GM23248 (cell line): Measurements from ENCODE around the gene PARL. TPM values are rescaled to one million over a fixed set of nuclear protein-coding genes. Genes with fewer than 3 reads are reported as not detected.

Experiments
- DNase-seq: peaks from one replicate; pipeline ENCODE4 v3.0.0-alpha.2; 2015
- H2AFZ ChIP-seq: fragments of 200-600 bp; sonication (generic); 2 replicates; pipeline ENCODE4 v1.6.1; 2016; ENCODE audit warnings: antibody characterized with exemption
- H3F3A ChIP-seq: fragments of 200-600 bp; sonication (generic); 2 replicates; pipeline ENCODE4 v1.6.1; 2016; ENCODE audit warnings: mild to moderate bottlenecking, antibody characterized with exemption, mixed run types; ENCODE audit not compliant: insufficient read depth
- H3K27ac ChIP-seq: fragments of 200-600 bp; sonication (generic); 2 replicates; pipeline ENCODE4 v1.5.1; 2016; ENCODE audit warnings: mild to moderate bottlenecking
- H3K27me3 ChIP-seq: fragments of 200-600 bp; sonication (generic); replicated peaks from 2 replicates; pipeline ENCODE4 v1.6.1; 2016; ENCODE audit warnings: mild to moderate bottlenecking; ENCODE audit not compliant: insufficient read depth
- H3K36me3 ChIP-seq: fragments of 200-600 bp; sonication (generic); 2 replicates; pipeline ENCODE4 v1.6.1; 2016; ENCODE audit warnings: low read depth, mild to moderate bottlenecking
- H3K4me1 ChIP-seq: fragments of 200-600 bp; sonication (generic); 2 replicates; pipeline ENCODE4 v1.6.1; 2016; ENCODE audit warnings: mild to moderate bottlenecking; ENCODE audit not compliant: insufficient read depth
- H3K4me2 ChIP-seq: fragments of 200-600 bp; sonication (generic); one replicate; pipeline ENCODE4 v1.6.1; 2016; ENCODE audit warnings: mild to moderate bottlenecking; ENCODE audit not compliant: unreplicated experiment
- H3K4me3 ChIP-seq: fragments of 200-600 bp; sonication (generic); 2 replicates; pipeline ENCODE4 v1.5.1; 2016; ENCODE audit warnings: mild to moderate bottlenecking
- H3K79me2 ChIP-seq: fragments of 200-600 bp; sonication (generic); 2 replicates; pipeline ENCODE4 v1.6.1; 2016; ENCODE audit warnings: mild to moderate bottlenecking; ENCODE audit not compliant: insufficient read depth
- H3K9ac ChIP-seq: fragments of 200-600 bp; sonication (generic); 2 replicates; pipeline ENCODE4 v1.6.1; 2016; ENCODE audit warnings: mild to moderate bottlenecking
- H3K9me2 ChIP-seq: fragments of 200-600 bp; sonication (generic); 2 replicates; pipeline ENCODE4 v1.6.1; 2016; ENCODE audit warnings: mixed run types, mild to moderate bottlenecking, moderate library complexity; ENCODE audit not compliant: insufficient read depth
- H3K9me3 ChIP-seq: fragments of 200-600 bp; sonication (generic); one replicate; pipeline ENCODE4 v1.6.1; 2017; ENCODE audit warnings: low read depth
- H4K20me1 ChIP-seq: fragments of 200-600 bp; sonication (generic); 2 replicates; pipeline ENCODE4 v1.6.0; 2016; ENCODE audit not compliant: insufficient read depth
- EZH2 ChIP-seq: fragments of 200-600 bp; sonication (generic); IDR thresholded peaks from 2 replicates; pipeline ENCODE4 v1.6.1; 2018; ENCODE audit warnings: antibody characterized with exemption, mild to moderate bottlenecking; ENCODE audit not compliant: insufficient read depth, poor library complexity, severe bottlenecking
- EZH2phosphoT487 ChIP-seq: fragments of 200-600 bp; sonication (generic); IDR thresholded peaks from 2 replicates; pipeline ENCODE4 v1.6.1; 2018; ENCODE audit warnings: antibody characterized with exemption, moderate library complexity, mild to moderate bottlenecking, low read depth; ENCODE audit not compliant: insufficient read depth
- WGBS, 2 experiments: methylation state at CpG; one replicate each; pipeline ENCODE4 v1.1.6; 2015 to 2017; ENCODE audit warnings: low lambda C conversion rate in 2 of 2, low coverage in 1 of 2; ENCODE audit errors: missing lambda C conversion rate in 2 of 2; 5-methylcytosine and 5-hydroxymethylcytosine counted together
- in situ Hi-C: fragments of 300-500 bp; cut with MboI; formaldehyde crosslinking; loops from 2 replicates; pipeline ENCODE4 v1.15.0; 2020
- polyA plus RNA-seq: library from polyadenylated mRNA; unstranded; fragments of >200 nt; fragmentation: Nextera tagmentation; extraction: Ambion mirVana; gene quantifications from 2 replicates; pipeline ENCODE4 v1.2.1, GENCODE V29; 2016
- total RNA-seq: library from RNA; depleted of rRNA; stranded (reverse); fragments of >200 nt; shearing (Covaris generic); gene quantifications from 2 replicates; pipeline ENCODE4 v1.2.3, GENCODE V29; 2014

PARL gene
- total and polyA plus RNA-seq, 2 experiments from 2014 or later: 35.9 to 61.7 TPM

DNA sequence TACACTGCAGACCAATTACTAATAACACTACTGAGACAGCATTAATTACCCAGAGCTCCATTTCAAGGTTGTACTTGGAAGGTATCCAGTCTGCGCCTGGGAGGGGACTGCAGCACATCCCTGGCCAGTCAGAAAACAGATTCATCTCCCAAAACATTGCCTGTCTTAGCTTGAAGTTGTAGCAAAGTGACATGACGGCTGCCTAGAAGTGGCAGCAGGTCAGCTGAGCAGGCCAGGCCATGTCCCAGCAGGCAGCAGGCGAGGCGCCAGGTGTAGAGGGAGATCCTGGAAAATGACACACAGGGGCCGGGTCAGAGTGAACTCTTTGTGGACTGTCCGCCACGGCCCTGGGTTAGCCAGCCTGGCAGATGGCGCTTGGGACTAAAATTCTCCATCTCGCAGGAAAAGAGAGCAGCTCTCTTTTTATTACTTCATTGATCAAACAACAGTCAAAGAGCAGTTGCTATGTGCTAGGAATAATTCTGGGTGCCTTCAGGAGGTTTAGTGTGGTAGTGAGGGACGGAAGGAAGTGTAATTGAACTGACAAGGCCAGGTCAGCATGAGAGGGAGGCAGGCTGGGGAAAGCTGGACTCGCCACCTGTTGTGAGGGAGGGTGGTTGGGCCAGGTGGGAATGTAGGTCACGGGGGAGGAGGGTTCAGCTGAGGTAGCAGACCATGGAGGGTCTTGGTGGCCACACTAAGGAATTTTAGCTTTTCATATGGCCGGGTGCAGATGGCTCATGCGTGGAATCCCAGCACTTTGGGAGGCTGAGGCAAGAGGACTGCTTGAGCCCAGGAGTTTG lies 58.0 kb downstream of the PARL start:
- no peak overlapping the region for H3K4me3 ChIP-seq
- no peak for DNase-seq
- no peak overlapping the region for H3K9ac ChIP-seq
- no peaks in the 10 kb centered on the region for H3K9me3 ChIP-seq
- 93 to 96% methylated on average over 14 of the region's 14 CpGs for WGBS, 2 experiments
- H4K20me1 ChIP-seq: no peaks in the 10 kb centered on the region
- no peaks in the 10 kb centered on the region for H3K27me3 ChIP-seq
- H2AFZ ChIP-seq: no peak overlapping the region
- H3F3A ChIP-seq: peaks cover 11% of the 10 kb centered on the region
- no peak overlapping the region for H3K27ac ChIP-seq
- H3K36me3 ChIP-seq: peaks cover 11% of the 10 kb centered on the region; the same call in 1 of the 2 replicates
- TF ChIP-seq EZH2 (no peak), EZH2phosphoT487 (no peak)
- no peaks in the 10 kb centered on the region for H3K9me2 ChIP-seq
- no peak overlapping the region for H3K4me2 ChIP-seq
- H3K79me2 ChIP-seq: no peaks in the 10 kb centered on the region
- no peaks in the 10 kb centered on the region for H3K4me1 ChIP-seq
- in situ Hi-C loops: no loop called here

DNA sequence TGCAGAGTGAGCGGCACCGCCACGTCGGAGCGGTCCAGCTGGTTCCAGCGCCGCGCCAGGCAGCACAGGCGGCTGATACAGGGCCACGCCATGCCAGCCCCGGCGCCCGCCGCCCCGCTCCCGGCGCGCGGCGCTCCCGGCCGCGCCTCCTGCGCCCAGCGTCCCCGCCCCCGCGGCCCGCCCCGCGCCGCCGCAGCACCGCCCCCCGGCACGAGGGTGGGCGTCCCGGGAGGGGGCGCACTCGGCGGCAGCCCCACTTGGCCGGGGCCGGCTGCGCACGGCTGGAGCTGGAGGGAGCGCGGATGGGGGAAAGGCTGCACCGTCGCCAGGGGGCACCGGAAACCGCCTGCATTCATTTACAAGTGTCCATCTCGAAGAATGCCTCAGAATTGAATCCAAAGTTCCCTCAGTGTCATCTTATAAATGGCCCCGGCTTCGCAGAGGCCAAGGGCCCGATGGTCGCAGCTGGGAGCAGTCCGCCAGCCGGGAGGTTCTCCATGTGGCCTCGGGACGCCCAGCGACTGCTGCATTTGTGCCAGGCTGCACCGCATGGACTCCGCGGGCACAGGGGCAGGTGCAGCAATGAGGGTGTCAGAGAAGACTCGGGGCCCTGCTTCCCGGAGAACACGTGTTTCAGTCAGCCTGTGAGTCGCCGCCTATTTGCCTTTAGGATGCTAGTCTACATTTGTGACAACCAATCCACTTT lies 59.1 kb downstream of the PARL start, which contains the start of gene MAP6D1:
MAP6D1 (minus strand) TSS at position 122 of the 706 bp plus-strand sequence; CDS start at position 92, 30 bp downstream.
- TF ChIP-seq EZH2: no peak
- no peak for TF ChIP-seq EZH2phosphoT487
- in situ Hi-C loops: no loop called here
- Histone ChIP-seq H4K20me1 (no peaks in the 10 kb centered on the region), H3K9ac (peak within 1 kb of the TSS; percentile 62), H3K4me1 (no peaks in the 10 kb centered on the region), H3K27ac (no peak within 1 kb of the TSS), H3K27me3 (no peaks in the 10 kb centered on the region), H3F3A (peaks cover 11% of the 10 kb centered on the region), H3K79me2 (no peaks in the 10 kb centered on the region), H3K4me3 (peak within 1 kb of the TSS; percentile 75), H3K9me3 (no peaks in the 10 kb centered on the region), H3K36me3 (peaks cover under 1% of the 10 kb centered on the region; the same call in 1 of the 2 replicates), H3K4me2 (peak within 1 kb of the TSS; percentile 70), H2AFZ (peak within 1 kb of the TSS; percentile 81), H3K9me2 (no peaks in the 10 kb centered on the region)
- peak; percentile 57 for DNase-seq
- WGBS, 2 experiments: 3% methylated on average over 26 to 48 of the region's 69 CpGs

- DNase-seq: peak; percentile 41
- Histone ChIP-seq H3K4me1 (no peaks in the 10 kb centered on the region), H2AFZ (peak overlapping the region; percentile 81), H3K9me3 (no peaks in the 10 kb centered on the region), H3K79me2 (no peaks in the 10 kb centered on the region), H3K9ac (peak overlapping the region; percentile 62), H4K20me1 (no peaks in the 10 kb centered on the region), H3K9me2 (no peaks in the 10 kb centered on the region), H3K27me3 (no peaks in the 10 kb centered on the region), H3K36me3 (no peaks in the 10 kb centered on the region), H3F3A (peaks cover 11% of the 10 kb centered on the region), H3K27ac (no peak overlapping the region), H3K4me2 (peak overlapping the region; percentile 70), H3K4me3 (peak overlapping the region; percentile 75)
- 6 to 8% methylated on average over 57 to 81 of the region's 88 CpGs for WGBS, 2 experiments
- TF ChIP-seq EZH2 (no peak), EZH2phosphoT487 (no peak)
- in situ Hi-C loops: no loop called here
These were observed 59.8 kb downstream of the PARL start for GRCh38 chr3:183824761-183825455.

DNA sequence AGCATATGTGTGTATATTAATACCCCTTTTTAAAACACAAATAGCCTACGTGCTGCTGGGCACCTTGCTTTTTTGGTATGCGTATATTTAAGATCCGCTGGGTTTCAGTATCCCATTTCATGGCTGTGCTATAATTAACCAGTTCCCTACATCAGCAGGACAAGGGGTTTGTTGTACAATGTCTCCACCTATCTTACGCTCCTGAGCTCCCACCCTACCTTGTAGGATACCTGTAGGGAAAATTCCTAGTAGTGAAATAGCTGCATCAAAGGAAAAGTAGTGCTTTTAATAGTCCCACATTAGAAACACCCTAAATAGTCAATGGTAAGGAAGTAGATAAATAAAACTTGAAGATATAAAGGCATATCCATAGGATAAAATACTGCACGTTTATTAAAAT lies 60.7 kb downstream of the PARL start:
- in situ Hi-C loops: no loop called here
- H3K4me1 ChIP-seq: no peaks in the 10 kb centered on the region
- no peak overlapping the region for H3K9ac ChIP-seq
- H3K79me2 ChIP-seq: no peaks in the 10 kb centered on the region
- H3K36me3 ChIP-seq: no peaks in the 10 kb centered on the region
- H3K9me2 ChIP-seq: no peaks in the 10 kb centered on the region
- H3K4me2 ChIP-seq: peak overlapping the region; percentile 70
- H3K4me3 ChIP-seq: no peak overlapping the region
- H3K27ac ChIP-seq: no peak overlapping the region
- H4K20me1 ChIP-seq: no peaks in the 10 kb centered on the region
- H3K27me3 ChIP-seq: no peaks in the 10 kb centered on the region
- H3K9me3 ChIP-seq: no peaks in the 10 kb centered on the region
- H3F3A ChIP-seq: peaks cover 11% of the 10 kb centered on the region
- no peak for DNase-seq
- no peak overlapping the region for H2AFZ ChIP-seq
- WGBS, 2 experiments: 89 to 91% methylated on average over 5 of the region's 5 CpGs
- TF ChIP-seq EZH2phosphoT487 (no peak), EZH2 (no peak)
